ENCODE results near the gene RPA1.
"Not testable (repeated sequence)": the region's sequence is repeated elsewhere in the genome, so short reads cannot be mapped to it uniquely, and the experiment has no call there.

Gene RPA1

DNA sequence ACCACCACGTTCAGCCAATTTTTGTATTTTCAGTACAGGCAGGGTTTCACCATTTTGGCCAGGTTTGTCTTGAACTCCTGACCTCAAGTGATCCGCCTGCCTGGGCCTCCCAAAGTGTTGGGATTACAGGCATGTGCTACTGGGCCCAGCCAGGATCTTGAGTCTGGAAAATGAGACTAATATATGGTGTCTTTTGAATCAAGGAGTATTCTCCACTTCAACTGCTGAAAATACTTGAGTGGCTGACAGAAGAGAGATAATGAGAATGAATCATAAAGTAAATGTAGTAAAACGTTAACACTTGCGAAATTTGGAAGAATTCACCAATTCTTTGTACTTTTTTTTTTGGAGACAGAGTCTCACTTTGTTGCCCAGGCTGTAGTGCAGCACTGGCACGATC, 16.7 kb upstream of the RPA1 start:
- no peak for DNase-seq (ENCODE audit: low read depth, low spot score)

- no peak for DNase-seq (ENCODE audit: low read depth, low spot score)
These were observed 9.1 kb upstream of the RPA1 start for GRCh38 chr17:1820528-1821252.

- no peak for DNase-seq (ENCODE audit: low read depth, low spot score)
These were observed 601 bp upstream of the RPA1 start for GRCh38 chr17:1829216-1829591.

- DNase-seq (ENCODE audit: low read depth, low spot score) = peak; percentile 50
These were observed 483 bp downstream of the RPA1 start for GRCh38 chr17:1830288-1830687.

DNA sequence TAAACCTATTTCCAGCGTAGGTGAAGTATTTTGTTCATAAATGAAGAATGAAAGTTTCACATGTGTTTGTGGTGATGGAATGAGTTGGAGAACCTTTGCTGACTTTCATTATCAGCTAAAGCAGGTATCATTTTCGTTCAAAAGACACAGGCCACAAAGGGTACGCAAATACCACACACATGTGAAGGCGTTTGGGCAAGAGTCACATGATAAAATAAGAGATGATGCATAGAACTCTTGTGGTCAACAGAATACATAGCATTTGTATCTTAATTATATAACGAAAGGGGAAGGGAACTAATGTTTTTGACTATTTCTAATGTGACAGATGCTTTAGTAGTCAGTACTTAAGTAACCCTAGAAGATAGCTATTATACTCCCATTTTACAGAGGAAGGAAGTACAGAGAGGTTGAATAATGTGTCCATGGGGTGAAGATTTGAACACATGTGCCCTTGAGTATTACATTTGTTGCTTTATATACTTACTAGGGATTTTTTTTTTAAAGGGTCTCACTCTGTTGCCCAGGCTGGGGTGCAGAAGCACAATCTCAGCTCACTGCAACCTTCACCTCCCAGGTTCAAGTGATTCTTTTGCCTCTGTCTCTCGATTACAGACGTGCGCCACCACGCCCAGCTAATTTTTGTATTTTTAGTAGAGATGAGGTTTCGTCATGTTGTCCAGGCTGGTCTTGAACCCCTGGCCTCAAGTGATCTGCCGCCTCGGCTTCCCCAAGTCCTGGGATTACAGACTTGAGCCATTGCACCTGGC, 4.8 kb downstream of the RPA1 start:
- DNase-seq (ENCODE audit: low read depth, low spot score) = no peak

DNA sequence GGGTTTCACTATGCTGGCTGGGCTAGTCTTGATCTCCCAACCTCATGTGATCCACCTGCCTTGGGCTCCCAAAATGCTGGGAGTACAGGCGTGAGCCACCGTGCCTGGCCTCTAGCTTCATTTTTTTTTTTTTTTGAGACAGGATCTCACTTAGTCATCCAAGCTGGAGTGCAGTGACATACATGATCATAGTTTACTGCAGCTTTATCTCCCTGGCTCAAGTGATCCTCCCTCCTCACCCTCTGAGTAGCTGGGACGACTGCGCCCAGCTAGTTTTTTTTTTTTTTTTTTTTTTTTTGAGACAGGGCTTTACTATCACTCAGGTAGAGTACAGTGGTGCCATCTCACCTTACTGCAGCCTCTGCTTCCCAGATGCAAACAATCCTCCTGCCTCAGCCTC, 9.7 kb downstream of the RPA1 start:
- DNase-seq (ENCODE audit: low read depth, low spot score) = no peak

- DNase-seq (ENCODE audit: low read depth, low spot score) = no peak
These were observed 14.1 kb downstream of the RPA1 start for GRCh38 chr17:1843947-1844346.

DNA sequence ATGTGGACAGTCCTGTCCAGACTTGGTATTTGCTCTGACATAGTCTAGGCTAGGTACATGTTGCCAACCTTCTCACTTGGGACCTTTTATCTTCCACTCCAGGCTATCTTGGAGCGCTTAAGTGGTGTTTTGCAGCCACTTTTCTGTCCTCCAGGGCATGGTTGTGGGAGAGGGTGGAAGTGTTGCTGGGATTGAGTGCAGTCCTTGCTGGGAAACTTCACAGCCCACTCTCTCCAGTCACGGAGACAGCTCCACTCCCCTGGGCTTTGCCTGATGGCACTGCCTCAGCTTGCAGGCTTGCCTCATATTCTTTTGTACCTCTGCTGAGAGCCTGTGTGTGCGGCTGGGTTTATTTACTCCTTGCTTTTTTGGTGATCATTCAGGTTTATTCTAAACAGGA, 17.4 kb downstream of the RPA1 start:
- no peak for DNase-seq (ENCODE audit: low read depth, low spot score)

- DNase-seq (ENCODE audit: low read depth, low spot score) = no peak
These were observed 22.5 kb downstream of the RPA1 start for GRCh38 chr17:1852327-1852726.

GRCh38 chr17:1853698-1854097, 23.9 kb downstream of the RPA1 start:
- no peak for DNase-seq (ENCODE audit: low read depth, low spot score)

DNA sequence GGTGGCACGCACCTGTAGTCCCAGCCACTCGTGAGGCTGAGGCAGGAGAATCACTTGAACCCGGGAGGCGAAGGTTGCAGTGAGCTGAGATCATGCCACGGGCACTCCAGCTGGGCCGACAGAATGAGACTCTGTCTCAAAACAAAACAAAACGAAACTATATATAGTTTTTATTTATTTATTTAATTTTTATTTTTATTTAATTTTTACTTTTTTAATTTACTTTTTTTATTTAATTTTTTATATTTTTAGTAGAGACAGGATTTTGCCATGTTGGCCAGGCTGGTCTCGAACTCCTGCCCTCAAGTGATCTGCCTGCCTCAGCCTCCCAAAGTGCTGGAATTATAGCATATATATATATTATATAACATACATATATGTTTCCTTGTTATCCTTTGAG, 26.7 kb downstream of the RPA1 start:
- DNase-seq (ENCODE audit: low read depth, low spot score) = not testable (repeated sequence)

DNA sequence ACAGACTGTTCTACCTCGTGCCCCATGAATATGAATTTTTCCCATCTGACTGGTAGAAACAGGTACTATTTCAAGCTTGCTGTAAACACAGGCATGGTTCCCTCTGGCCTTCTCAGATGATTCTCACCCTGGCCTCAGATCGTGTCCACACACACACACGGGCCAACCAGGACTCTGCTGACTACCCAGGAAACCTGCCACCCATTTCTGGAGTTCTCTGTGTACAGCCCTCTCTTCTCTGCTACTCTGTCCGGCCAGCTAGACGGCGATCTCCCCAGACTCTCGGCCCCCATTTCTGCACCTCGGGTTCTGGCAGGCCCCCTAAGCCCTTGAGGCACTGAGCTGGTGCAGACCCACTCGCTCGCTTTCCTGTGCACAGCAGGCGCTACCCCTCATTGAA, 31.2 kb downstream of the RPA1 start:
- no peak for DNase-seq (ENCODE audit: low read depth, low spot score)

DNA sequence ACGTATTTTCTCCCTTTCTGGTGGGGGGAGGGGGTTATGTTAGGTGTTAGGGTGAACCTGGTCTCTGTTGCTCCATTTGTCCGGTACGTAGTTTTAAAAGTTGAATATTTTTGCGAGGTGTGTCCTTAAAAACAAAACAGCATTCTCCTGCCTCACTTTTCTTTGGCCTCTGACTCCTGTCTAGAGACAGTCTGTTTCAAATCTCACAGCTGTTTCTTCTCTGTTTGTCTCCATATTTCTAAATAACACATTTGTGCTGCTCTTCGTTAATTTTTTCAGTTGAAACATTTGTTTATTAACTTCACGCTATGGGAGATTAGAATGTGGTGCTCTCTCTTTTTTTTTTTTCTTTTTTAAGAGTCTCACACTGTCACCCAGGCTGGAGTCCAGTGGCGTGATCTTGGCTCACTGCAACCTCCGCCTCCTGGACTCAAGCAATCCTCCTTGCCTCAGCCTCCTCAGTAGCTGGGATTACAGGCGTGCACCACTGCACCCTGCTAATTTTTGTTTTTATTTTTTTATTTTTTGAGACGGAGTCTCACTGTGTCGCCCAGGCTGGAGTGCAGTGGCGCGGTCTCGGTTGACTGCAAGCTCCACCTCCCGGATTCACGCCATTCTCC, 31.7 kb downstream of the RPA1 start:
- DNase-seq (ENCODE audit: low read depth, low spot score) = no peak

GRCh38 chr17:1865252-1866037, 35.6 kb downstream of the RPA1 start:
- DNase-seq (ENCODE audit: low read depth, low spot score) = peak; percentile 33

DNA sequence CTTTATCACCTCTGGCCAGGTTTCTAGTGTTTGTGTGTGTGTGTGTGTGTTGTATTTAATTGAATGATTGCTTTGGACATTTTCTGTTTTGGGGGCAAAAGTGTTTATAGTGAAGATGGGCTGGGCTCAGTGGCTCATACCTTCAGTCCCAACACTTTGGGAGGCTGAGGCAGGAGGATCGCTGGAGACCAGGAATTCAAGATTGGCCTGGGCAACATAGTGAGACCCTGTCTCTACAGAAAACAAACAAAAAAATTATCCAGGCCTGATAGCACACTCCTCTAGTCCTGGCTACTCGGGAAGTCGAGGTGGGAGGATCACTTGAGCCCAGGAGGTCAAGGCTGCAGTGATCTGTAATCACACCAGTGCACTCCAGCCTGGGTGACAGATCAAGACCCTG, 37.5 kb downstream of the RPA1 start:
- DNase-seq (ENCODE audit: low read depth, low spot score) = no peak

DNA sequence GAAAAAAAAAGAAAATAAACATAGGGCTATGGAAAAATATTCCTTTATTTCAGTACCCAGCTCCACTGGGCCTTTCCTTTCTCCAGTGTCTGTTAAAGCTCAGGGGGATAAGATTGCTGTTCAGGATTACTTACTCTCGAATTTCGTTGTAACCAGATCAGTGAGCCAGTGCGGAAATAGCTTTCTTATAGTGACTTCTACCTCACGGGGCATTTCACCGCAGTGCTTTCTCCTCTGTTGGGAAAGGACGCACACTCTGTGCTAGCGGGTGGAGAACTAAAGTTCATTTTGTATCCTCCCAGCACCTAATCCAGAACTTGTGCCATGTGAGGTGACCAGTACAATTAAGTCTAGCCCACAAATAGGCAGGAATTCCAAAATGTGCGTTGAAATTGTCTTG, 38.3 kb downstream of the RPA1 start:
- no peak for DNase-seq (ENCODE audit: low read depth, low spot score)

DNA sequence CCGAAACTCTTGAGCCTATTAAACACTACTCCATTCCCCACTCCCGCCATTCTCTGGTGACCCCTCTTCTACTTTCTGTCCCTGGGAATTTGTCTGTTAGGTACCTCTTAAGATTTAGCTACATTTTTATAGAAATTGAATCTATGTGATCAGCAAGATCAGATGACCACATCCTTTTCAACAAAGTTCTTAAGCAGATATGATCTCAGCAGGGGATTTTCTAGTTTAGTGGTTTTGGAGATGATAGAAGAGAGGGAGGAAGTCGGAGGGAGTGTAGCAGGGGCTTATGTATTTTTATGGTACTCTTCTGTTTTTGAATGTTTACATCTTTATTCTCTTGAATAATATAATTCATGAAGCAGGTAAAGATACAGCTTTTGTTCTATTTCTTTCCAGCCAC, 40.8 kb downstream of the RPA1 start:
- DNase-seq (ENCODE audit: low read depth, low spot score) = no peak

- DNase-seq (ENCODE audit: low read depth, low spot score) = no peak
These were observed 42.0 kb downstream of the RPA1 start for GRCh38 chr17:1871756-1872155.

GRCh38 chr17:1872254-1872653, 42.4 kb downstream of the RPA1 start:
- no peak for DNase-seq (ENCODE audit: low read depth, low spot score)

- DNase-seq (ENCODE audit: low read depth, low spot score) = no peak
These were observed 43.2 kb downstream of the RPA1 start for GRCh38 chr17:1872976-1873375.

- DNase-seq (ENCODE audit: low read depth, low spot score) = no peak
These were observed 43.6 kb downstream of the RPA1 start for GRCh38 chr17:1873418-1873817.

DNA sequence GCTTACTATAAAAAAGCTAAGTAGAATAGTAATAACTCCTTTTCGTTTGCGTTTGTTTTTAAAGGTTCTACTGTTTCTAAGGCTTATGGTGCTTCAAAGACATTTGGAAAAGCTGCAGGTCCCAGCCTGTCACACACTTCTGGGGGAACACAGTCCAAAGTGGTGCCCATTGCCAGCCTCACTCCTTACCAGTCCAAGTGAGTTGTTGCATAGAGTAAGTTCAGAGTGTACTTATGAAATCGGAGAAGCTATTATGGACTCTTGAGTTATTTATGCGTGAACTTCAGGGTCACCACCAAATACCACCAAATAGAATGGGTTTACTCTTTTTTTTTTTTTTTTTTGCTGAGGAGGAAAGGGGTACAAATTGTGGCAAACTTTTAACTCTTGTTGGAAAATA, 45.8 kb downstream of the RPA1 start:
- no peak for DNase-seq (ENCODE audit: low read depth, low spot score)

All from ELF-1 (cell line).